HG03571 (cell line): ENCODE measurements around the gene HSD3B1.

Source experiments
- ATAC-seq: cut with Tn5 transposase; IDR thresholded peaks from one replicate; pipeline ENCODE4 v1.9.1; 2021; ENCODE audit not compliant: unreplicated experiment

Gene HSD3B1

GRCh38 chr1:119506941-119507340, at the start of gene HSD3B1:
TSS of gene HSD3B1 (plus strand) at chr1:119507210. CDS start at chr1:119507477, 267 bp downstream.
- no peak for ATAC-seq

GRCh38 chr1:119462964-119463363, 44.0 kb upstream of the HSD3B1 start:
- ATAC-seq: no peak

GRCh38 chr1:119463569-119463968, 43.4 kb upstream of the HSD3B1 start:
- ATAC-seq: no peak

- ATAC-seq: no peak
These were observed 40.6 kb upstream of the HSD3B1 start for GRCh38 chr1:119466445-119466844.

DNA sequence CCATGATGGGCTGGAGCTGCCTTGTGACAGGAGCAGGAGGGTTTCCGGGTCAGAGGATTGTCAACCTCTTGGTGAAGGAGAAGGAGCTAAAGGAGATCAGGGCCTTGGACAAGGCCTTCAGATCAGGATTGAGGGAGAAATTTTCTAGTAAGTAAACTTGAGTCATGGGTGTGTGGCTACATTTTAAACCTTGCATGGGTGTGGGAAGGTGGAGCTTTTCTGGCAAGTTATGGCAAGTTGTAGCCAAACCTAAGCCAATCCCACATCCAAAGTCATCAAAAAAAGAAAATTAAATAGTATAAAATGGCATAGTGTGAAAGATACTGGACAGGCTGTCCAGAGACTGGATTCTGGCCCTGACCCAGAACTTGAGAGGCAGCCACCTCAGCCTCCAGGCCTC, 39.8 kb upstream of the HSD3B1 start:
- no peak for ATAC-seq

DNA sequence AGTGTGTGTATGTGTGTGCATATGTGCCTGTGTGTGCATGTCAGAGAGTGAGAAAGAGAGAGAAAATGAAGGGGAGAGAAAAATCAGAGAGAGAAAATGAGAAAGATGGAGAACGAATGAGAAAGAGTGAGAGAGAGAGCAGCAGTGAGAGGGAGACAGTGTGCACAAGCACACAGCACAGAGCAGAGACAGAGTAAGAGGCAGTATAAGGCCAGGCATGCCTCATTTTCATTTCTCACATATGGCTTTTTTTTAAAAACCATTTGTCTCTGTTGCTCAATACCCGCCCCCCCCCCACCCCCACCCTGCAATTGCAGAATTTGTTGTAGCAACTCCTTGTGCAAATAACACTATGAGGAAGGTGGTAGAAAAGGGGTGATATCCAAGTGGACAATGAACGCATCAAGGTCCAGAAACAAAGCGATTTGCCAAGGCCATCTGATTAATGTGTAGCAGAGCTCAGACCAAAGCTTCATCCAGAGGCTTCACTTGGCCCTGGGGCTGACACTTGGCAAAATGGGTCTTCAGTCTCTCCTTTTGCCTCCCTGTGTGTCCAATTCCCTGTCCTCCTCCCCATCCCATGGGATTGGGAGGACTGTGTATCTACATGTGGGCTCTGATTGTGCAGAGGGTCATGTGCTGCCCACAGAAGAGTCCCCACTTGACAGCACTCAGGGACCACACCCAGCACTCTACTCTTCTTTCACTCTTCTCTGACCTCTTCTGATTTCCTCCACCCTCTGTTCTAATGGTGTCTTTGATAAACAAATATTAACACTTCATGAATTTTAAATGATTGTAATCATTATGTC, 38.9 kb upstream of the HSD3B1 start:
- no peak for ATAC-seq

DNA sequence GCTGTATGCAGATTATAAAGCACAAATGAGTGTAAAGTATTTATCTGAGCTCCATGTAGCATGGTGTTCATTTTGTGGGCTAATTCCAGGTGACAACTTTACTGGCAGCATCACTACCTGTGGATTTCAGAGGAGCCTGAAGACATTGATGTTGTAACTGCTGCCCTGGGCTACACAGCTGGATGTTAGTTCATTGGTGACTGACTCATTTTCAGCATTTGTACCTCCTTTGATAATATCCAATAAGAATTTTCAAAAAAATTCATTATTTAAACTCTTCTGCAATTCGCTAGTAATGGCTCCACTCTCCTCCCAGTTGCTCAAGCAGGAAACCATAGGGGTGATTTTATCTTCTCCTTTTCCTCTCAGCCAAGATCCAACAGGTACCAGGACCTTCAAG, 37.3 kb upstream of the HSD3B1 start:
- ATAC-seq: no peak

DNA sequence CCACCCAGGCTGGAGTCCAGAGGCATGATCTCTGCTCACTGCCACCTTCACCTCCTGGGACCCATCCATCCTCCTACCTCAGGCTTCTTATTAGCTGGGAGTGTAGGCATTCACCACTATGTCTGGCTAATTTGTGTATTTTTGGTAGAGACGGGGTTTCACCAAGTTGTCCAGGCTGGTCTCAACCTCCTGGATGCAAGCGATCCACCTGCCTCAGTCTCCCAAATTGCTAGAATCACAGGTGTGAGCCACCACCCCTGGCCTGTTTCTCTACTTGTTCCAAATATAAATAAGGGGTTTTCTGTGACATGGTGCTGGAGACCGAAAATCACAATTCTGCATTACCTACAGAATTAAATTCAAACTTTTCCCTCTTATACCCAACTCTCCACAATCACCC, 36.6 kb upstream of the HSD3B1 start:
- ATAC-seq: no peak

DNA sequence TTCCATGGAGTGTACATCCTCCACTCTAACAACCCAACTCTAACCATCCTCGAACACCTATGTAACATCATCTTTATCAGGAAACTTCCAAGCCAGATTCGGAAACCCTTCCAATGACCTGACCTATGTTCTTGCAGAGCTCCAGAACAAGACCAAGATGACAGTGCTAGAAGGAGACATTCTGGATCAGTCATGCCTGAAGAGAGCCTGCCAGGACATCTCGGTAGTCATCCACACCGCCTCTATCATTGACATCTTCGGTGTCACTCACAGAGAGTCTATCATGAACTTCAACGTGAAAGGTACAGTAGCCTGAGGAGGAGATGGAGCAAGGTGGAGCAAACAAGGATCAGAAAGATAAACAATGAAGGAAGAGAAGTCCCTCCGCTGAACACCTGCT, 36.1 kb upstream of the HSD3B1 start:
- no peak for ATAC-seq

- ATAC-seq: no peak
These were observed 35.4 kb upstream of the HSD3B1 start for GRCh38 chr1:119471566-119471965.

DNA sequence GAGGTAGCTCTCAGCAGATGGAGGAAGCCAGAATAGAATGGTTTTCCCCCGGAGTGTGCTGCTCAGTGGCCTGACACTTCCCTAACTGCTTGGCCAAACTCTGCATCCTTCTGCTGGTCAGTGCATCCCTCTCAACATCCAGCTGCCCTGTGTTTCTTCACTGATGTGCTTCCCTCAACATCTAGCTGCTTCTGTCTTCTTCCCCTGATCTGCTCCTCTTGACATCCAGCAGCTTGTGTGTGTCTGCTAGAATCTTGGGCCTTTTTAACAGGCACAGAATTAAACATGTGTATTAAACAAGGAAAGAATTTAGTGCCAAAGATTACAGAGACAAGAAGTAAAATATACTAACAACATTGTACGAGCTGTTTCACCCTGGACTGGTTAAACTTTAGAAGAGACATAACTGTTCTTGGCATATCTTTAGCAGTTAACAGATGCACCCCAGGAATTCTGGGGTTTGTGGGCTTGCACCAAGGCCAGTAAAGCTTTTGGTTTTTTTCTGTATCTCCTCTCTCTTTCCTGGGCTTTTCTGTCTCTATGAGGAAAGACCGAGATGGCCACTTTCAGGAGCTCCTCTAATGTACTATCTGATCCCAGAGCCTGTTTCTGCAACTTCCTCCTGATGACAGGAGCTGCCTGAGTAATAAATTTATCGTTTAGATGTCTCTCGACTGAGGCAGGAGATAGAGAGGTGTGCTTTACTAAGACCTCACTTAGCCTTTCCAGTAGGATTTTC, 34.8 kb upstream of the HSD3B1 start:
- ATAC-seq: no peak

DNA sequence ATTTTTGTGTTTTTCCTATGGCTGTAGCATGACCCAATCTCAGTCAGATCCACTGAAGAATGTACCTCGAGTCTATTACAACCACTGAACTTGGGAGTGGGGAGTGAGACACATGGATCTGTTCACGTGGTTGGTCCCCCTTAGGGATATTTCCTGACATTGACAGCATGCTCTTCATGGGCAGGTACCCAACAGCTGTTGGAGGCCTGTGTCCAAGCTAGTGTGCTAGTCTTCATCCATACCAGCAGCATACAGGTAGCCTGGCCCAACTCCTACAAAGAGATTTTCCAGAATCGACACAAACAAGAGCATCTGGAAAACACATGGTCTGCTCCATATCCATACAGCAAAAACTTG, 34.2 kb upstream of the HSD3B1 start:
- ATAC-seq: no peak

DNA sequence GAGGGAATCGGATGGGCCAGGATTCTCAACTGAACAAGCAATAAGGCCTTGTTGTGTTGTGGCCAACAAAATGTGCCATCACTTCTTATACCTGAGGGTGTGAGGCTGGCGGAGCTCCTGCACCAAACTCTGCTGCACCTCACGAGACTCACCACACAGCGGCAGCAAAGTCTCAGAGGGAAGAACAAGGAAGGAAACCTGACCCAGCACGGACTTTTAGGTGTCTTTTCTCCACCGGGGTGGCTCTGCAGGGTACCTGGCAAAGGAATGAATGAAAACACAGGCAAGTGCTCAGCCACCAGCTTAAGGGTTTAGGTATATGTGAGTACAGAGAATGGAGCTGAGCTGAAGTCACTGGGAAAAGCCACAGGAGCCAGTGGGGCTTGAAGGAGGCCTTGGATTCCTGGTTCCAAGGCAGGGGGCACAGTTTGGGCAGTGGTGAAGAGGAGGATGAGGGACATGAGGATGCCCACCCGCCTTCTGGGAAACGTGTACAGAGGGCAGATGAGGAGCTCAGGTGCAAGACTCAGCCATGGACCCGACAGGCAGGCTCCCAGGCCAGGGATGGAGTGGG, 31.1 kb upstream of the HSD3B1 start:
- ATAC-seq: no peak

- no peak for ATAC-seq
These were observed 29.3 kb upstream of the HSD3B1 start for GRCh38 chr1:119477710-119478109.

- no peak for ATAC-seq
These were observed 26.8 kb upstream of the HSD3B1 start for GRCh38 chr1:119480175-119480574.

- ATAC-seq: no peak
These were observed 25.1 kb upstream of the HSD3B1 start for GRCh38 chr1:119481951-119482350.

DNA sequence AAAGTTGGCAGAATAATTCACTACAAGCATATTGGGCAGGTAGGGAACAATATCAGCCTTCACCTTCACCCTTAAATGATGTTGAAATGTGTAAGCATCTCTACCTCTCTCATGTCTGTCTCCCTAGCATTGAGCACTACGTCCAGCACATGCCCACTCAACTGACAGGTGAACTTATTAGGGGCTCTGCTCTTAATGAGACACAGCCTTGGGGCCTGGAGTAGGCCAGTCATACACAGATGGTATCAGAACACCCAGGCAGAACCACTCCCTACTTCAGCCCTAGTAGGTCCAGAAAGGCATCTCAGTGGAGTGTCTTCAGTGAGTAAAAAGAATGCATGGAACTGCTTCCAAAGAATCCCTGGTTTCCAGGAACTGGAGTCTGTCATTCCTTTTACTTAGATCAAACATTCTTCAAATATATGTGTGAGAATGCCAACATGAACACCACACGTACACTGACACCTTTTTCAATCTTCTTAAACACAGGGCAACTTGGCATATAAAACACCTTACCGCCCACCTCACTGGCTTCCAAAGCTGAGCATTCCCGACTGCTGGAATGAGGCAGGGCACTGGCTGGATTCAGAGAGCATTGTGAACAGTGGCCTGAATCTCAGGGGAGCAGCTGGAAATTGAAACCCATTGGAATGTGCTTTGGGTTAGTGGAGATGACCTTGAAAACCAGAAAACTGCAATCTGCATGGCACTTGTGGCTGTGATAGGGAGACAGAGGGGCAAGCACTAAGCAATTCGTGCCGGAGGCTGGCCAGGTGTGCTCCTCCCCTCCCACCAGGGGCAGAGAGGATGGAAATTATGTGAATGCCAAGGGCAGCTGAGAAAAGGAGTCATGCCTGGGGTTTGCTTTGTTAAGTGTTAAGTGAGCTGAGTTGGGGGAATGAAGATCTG, 24.2 kb upstream of the HSD3B1 start:
- ATAC-seq: no peak

GRCh38 chr1:119483441-119484200, 23.4 kb upstream of the HSD3B1 start:
- ATAC-seq: no peak

GRCh38 chr1:119485201-119485600, 21.8 kb upstream of the HSD3B1 start:
- no peak for ATAC-seq

DNA sequence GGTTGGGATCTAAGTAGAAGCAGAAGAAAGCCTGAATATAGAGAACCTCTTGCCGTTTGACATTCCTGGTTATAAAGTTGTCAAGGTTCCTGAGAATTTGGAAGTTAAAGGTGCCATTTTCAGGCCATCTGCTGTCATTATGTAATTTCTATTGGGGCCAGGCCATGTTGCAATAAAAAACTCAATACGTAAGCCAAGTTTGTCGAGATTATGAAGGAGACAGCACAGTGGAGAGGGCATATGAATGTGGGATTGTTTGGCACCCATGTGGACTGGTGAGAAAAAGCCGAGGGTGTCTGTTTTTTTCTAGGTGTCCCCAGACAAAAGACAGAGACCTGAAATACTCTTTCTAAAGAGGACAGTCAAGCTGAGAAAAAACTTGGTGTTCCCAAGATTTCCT, 18.8 kb upstream of the HSD3B1 start:
- ATAC-seq: no peak
